Caco-2 (cell line): ENCODE data around the gene ASPA. TPM values are rescaled to one million over a fixed set of nuclear protein-coding genes. Genes with fewer than 3 reads are reported as not detected.
"Not testable (repeated sequence)": the region's sequence is repeated elsewhere in the genome, so short reads cannot be mapped to it uniquely, and the experiment has no call there.

ENCODE experiments used
- Bru-seq: library from RNA; stranded (reverse); fragments of 400-500 nt; gene quantifications from one replicate; lab custom pipeline; 2021; lab: Mats Ljungman, UMichigan
- BruChase-seq, 2 experiments: library from RNA; stranded (reverse); fragments of 400-500 nt; gene quantifications; one replicate each; lab custom pipeline; 2021; lab: Mats Ljungman, UMichigan
- BruUV-seq: library from RNA; stranded (reverse); fragments of 400-500 nt; replicated peaks from 2 replicates; lab custom pipeline; 2021; lab: Mats Ljungman, UMichigan
- CTCF ChIA-PET: fragments of 300-600 bp; sonication (Branson Sonifier 250); formaldehyde crosslinking; loops from one replicate; lab custom pipeline; 2022; ENCODE audit warnings: antibody characterized with exemption; lab: Charles Lee
- POLR2A ChIA-PET: fragments of 300-600 bp; sonication (Branson Sonifier 250); formaldehyde crosslinking; loops from one replicate; lab custom pipeline; 2022; ENCODE audit warnings: antibody characterized with exemption; lab: Charles Lee
- DNase-seq, 2 experiments: peaks; one replicate each; pipeline versions ENCODE4 v3.0.0 to v3.0.0-alpha.2; 2020 to 2022
- H3K27me3 ChIP-seq: replicated peaks from 2 replicates; pipeline ENCODE4 v1.6.0; 2011; ENCODE audit warnings: low read length; ENCODE audit not compliant: control insufficient read depth, insufficient read depth
- H3K36me3 ChIP-seq: 2 replicates; pipeline ENCODE4 v1.5.1; 2011; ENCODE audit warnings: low read length; ENCODE audit not compliant: control insufficient read depth, insufficient read depth
- H3K4me1 ChIP-seq: fragments of 250-450 bp; sonication (Bioruptor Pico); 2 replicates; pipeline ENCODE4 v1.5.1; 2020; ENCODE audit warnings: mild to moderate bottlenecking
- H3K4me3 ChIP-seq: 2 replicates; pipeline ENCODE4 v1.5.1; 2011; ENCODE audit warnings: low read depth, mild to moderate bottlenecking, control low read depth, low read length
- H3K9me3 ChIP-seq: fragments of 250-450 bp; sonication (Bioruptor Pico); 2 replicates; pipeline ENCODE4 v1.5.1; 2020; ENCODE audit warnings: mild to moderate bottlenecking, moderate library complexity
- H3K27ac Mint-ChIP-seq: one replicate; pipeline ENCODE4 v1.8.0; 2022; ENCODE audit warnings: mixed read lengths; ENCODE audit not compliant: unreplicated experiment
- H3K27me3 Mint-ChIP-seq: one replicate; pipeline ENCODE4 v1.8.0; 2022; ENCODE audit warnings: mixed read lengths; ENCODE audit not compliant: insufficient read depth, unreplicated experiment
- H3K36me3 Mint-ChIP-seq: one replicate; pipeline ENCODE4 v1.8.0; 2022; ENCODE audit warnings: mild to moderate bottlenecking, mixed read lengths; ENCODE audit not compliant: insufficient read depth, unreplicated experiment
- H3K4me1 Mint-ChIP-seq: one replicate; pipeline ENCODE4 v1.8.0; 2022; ENCODE audit warnings: low read depth, mixed read lengths; ENCODE audit not compliant: unreplicated experiment
- H3K4me3 Mint-ChIP-seq: one replicate; pipeline ENCODE4 v1.8.0; 2022; ENCODE audit warnings: mild to moderate bottlenecking, moderate library complexity, mixed read lengths; ENCODE audit not compliant: unreplicated experiment
- H3K9me3 Mint-ChIP-seq: one replicate; pipeline ENCODE4 v1.8.0; 2022; ENCODE audit warnings: mixed read lengths; ENCODE audit not compliant: unreplicated experiment
- intact Hi-C: fragments of 100-400 bp; cut with micrococcal nuclease; formaldehyde crosslinking; loops from one replicate; pipeline ENCODE4 v1.10.0; 2022; ENCODE audit not compliant: unreplicated experiment
- long read RNA-seq: library from polyadenylated mRNA; stranded (forward); transcript quantifications from one replicate; pipeline ENCODE4 v2.0.0, GENCODE V29; 2022
- total RNA-seq: library from RNA; stranded (reverse); gene quantifications from 2 replicates; pipeline ENCODE4 v1.2.3, GENCODE V29; 2022
- TF ChIP-seq, protein P1 (sequence below), 2 experiments: fragments of 200-600 bp in 1 of 2; IDR thresholded peaks; 1 replicate in 1 of 2; 2 replicates in 1 of 2; pipeline versions ENCODE4 v1.5.1 to v1.8.0; 2011 to 2022; ENCODE audit warnings: antibody characterized with exemption in 1 of 2, control low read depth in 1 of 2, inconsistent platforms in 1 of 2, low read depth in 1 of 2, low read length in 1 of 2, mild to moderate bottlenecking in 1 of 2, moderate library complexity in 1 of 2; ENCODE audit not compliant: insufficient read depth in 1 of 2, severe bottlenecking in 1 of 2, unreplicated experiment in 1 of 2

ASPA gene
- total RNA-seq, result 0.27 and 0.42 TPM in 2 replicates
- Bru-seq, nascent RNA, result percentile 18 among the genes with signal in this experiment
- BruChase-seq, experiment 1, labeled RNA remaining after a 2-hour chase, result percentile 26 among the genes with signal in this experiment
- BruChase-seq, experiment 2, labeled RNA remaining after a 6-hour chase, result percentile 33 among the genes with signal in this experiment
- long read RNA-seq, full-length matches to known transcripts, result 2 of 2 reads
- long read RNA-seq, partial matches to known transcripts, result 0 of 2 reads
- long read RNA-seq, other reads (novel, unspliced or antisense), result 0 of 2 reads

GRCh38 chr17:3475812-3476610 lies at the start of gene ASPA:
TSS of gene ASPA (plus strand) at chr17:3475997. CDS start at chr17:3476160, 163 bp downstream.
- H3K4me3 Mint-ChIP-seq, result peak within 1 kb of the TSS; percentile 4
- no peaks in the 10 kb centered on the region for H3K9me3 Mint-ChIP-seq
- H3K27ac Mint-ChIP-seq, result peak within 1 kb of the TSS; percentile 54
- H3K9me3 ChIP-seq, result no peaks in the 10 kb centered on the region
- H3K4me1 ChIP-seq, result peaks cover 41% of the 10 kb centered on the region
- TF ChIP-seq, protein P1, sequence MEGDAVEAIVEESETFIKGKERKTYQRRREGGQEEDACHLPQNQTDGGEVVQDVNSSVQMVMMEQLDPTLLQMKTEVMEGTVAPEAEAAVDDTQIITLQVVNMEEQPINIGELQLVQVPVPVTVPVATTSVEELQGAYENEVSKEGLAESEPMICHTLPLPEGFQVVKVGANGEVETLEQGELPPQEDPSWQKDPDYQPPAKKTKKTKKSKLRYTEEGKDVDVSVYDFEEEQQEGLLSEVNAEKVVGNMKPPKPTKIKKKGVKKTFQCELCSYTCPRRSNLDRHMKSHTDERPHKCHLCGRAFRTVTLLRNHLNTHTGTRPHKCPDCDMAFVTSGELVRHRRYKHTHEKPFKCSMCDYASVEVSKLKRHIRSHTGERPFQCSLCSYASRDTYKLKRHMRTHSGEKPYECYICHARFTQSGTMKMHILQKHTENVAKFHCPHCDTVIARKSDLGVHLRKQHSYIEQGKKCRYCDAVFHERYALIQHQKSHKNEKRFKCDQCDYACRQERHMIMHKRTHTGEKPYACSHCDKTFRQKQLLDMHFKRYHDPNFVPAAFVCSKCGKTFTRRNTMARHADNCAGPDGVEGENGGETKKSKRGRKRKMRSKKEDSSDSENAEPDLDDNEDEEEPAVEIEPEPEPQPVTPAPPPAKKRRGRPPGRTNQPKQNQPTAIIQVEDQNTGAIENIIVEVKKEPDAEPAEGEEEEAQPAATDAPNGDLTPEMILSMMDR (IDR thresholded peaks at IDR 0.05; ENCODE audit: insufficient read depth in 1 of 2, low read depth in 1 of 2, low read length in 1 of 2, severe bottlenecking in 1 of 2, unreplicated experiment in 1 of 2), result no peak
- no peaks in the 10 kb centered on the region for H3K36me3 Mint-ChIP-seq
- H3K27me3 Mint-ChIP-seq, result no peaks in the 10 kb centered on the region
- intact Hi-C loops, result loop anchor here (10.0 kb wide), 1 partner anchor 59 kb away; no protein-coding TSS in a partner anchor
- ChIA-PET CTCF (no interaction called here), POLR2A (no interaction called here)
- H3K36me3 ChIP-seq, result no peaks in the 10 kb centered on the region
- no peak within 1 kb of the TSS for H3K4me3 ChIP-seq
- H3K27me3 ChIP-seq, result no peaks in the 10 kb centered on the region
- H3K4me1 Mint-ChIP-seq, result peaks cover 36% of the 10 kb centered on the region
- BruUV-seq, result no TSS peak
- DNase-seq, result no peak

GRCh38 chr17:3433215-3433614 lies 42.6 kb upstream of the ASPA start:
- H3K9me3 ChIP-seq, intact Hi-C loops, H3K4me1 Mint-ChIP-seq, BruUV-seq, H3K27me3 ChIP-seq, H3K27ac Mint-ChIP-seq, H3K4me3 Mint-ChIP-seq, H3K36me3 Mint-ChIP-seq, H3K4me1 ChIP-seq, H3K4me3 ChIP-seq, H3K36me3 ChIP-seq, POLR2A ChIA-PET: not testable (repeated sequence)
- peaks cover 12% of the 10 kb centered on the region for H3K9me3 Mint-ChIP-seq
- peaks cover 16% of the 10 kb centered on the region for H3K27me3 Mint-ChIP-seq
- CTCF ChIA-PET, result interaction anchor here (0.6 kb wide), 1 partner anchor 942 kb away, joined by 6 read pairs; no protein-coding TSS in a partner anchor
- peak; percentile 51 to 54 for DNase-seq

GRCh38 chr17:3433741-3434140 lies 42.1 kb upstream of the ASPA start, which contains the start of gene OR1E2:
TSS of gene OR1E2 (minus strand) at chr17:3433841. CDS start at chr17:3433841, 0 bp downstream.
- Mint-ChIP-seq H3K4me1 (no peaks in the 10 kb centered on the region), H3K9me3 (peaks cover 12% of the 10 kb centered on the region), H3K27me3 (peaks cover 16% of the 10 kb centered on the region), H3K27ac (no peak within 1 kb of the TSS), H3K4me3 (no peak within 1 kb of the TSS), H3K36me3 (no peaks in the 10 kb centered on the region)
- CTCF ChIA-PET, result no interaction called here
- no peaks in the 10 kb centered on the region; the same call in 1 of the 2 replicates for H3K9me3 ChIP-seq
- no peak for DNase-seq
- no peaks in the 10 kb centered on the region for H3K36me3 ChIP-seq
- no peaks in the 10 kb centered on the region for H3K27me3 ChIP-seq
- POLR2A ChIA-PET, result no interaction called here
- TF ChIP-seq, protein P1 (IDR thresholded peaks at IDR 0.05; ENCODE audit: insufficient read depth in 1 of 2, low read depth in 1 of 2, low read length in 1 of 2, severe bottlenecking in 1 of 2, unreplicated experiment in 1 of 2), result no peak
- intact Hi-C loops, result no loop called here
- H3K4me1 ChIP-seq, result no peaks in the 10 kb centered on the region
- BruUV-seq, result no TSS peak
- H3K4me3 ChIP-seq, result no peak within 1 kb of the TSS
